ENCODE measurements around the gene ZNF490.
"Not testable (repeated sequence)": the region's sequence is repeated elsewhere in the genome, so short reads cannot be mapped to it uniquely, and the experiment has no call there.

ZNF490 gene

DNA sequence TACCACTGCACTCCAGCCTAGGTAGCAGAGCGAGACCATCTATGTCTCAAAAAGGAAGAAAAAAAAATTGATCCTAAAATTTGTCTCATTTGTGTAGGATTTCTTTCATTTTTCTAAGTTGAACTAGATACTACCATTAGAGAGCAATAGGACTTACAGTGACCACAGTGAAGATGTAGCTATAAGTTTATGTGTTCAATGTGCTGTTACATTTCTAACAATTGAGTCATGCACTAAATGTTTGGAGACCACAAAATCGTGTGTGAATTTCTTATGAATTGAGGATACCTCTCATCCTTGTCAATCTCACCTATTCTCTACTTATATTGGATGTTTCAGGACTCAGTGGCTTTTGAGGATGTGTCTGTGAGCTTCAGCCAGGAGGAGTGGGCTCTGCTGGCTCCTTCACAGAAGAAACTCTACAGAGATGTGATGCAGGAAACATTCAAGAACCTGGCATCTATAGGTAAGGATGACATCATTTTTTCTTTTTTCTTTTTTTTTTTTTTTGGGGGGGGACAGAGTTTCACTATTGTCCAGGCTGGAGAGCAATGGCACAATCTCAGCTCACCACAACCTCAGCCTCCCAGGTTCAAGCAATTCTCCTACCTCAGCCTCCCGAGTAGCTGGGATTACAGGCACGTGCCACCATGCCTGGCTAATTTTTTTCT, 12.9 kb upstream of the ZNF490 start:
- DNase-seq (ENCODE audit: low read depth in 1 of 2, low spot score in 1 of 2), result no peak

DNA sequence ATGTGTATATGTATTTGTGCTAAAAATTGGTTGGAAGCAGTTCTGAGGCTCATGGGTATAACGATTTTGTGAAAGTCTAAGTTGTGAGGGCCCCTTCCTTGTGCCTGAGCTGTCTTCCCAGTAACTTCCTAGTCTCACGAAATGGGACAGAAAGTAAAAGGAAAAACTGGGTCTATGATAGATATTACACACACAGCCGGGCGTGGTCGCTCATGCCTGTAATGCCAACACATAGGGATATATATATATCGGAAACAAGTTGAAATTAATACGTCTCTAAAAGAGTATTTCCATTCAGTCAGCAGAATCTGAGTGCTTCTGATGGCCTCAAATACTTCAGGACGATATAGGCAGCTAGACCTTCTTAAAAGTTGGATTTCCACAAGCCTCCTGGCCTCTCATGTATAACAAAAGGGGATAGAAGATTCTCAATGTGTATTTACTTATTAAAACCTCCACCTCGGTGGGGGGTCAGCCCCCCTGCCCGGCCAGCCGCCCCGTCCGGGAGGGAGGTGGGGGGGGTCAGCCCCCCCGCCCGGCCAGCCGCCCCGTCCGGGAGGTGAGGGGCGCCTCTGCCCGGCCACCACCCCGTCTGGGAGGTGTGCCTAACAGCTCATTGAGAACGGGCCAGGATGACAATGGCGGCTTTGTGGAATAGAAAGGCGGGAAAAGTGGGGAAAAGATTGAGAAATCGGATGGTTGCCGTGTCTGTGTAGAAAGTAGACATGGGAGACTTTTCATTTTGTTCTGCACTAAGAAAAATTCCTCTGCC, 10.8 kb upstream of the ZNF490 start:
- DNase-seq (ENCODE audit: low read depth in 1 of 2, low spot score in 1 of 2), result not testable (repeated sequence)

DNA sequence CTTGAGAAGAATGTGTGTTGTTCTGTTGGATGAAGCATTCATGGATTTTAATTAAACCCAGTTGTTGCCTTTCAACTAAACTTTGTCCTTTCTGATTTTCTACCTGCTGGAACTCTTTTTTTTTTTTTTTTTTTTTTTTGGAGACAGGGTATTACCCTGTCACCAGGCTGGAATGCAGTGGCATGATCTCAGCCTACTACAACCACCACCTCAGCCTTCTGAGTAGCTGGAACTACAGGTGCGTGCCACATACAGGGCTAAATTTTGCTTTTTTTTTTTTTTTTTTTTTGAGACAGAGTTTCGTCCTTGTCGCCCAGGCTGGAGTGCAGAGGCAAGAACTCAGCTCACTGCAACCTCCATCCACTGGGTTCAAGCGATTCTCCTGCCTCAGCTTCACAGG, 7.0 kb upstream of the ZNF490 start:
- DNase-seq (ENCODE audit: low read depth in 1 of 2, low spot score in 1 of 2), result no peak

DNA sequence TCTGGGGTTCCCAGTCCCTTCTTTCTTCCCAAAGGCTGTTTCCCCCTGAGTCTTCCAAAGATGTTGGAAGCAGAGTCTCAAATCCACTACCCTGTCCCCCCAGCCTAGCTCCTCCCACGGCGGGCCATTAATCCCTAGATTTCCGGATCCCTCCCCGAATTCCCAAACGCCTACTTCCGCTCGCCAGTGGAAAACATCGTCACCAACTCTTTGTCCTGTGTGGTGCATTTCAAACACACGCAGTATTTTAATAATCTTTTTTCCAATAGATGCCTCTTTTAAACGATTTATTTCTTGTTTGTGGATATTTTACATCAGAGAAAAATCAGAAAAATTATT, 717 bp upstream of the ZNF490 start:
- no peak for DNase-seq (ENCODE audit: low read depth in 1 of 2, low spot score in 1 of 2)

DNA sequence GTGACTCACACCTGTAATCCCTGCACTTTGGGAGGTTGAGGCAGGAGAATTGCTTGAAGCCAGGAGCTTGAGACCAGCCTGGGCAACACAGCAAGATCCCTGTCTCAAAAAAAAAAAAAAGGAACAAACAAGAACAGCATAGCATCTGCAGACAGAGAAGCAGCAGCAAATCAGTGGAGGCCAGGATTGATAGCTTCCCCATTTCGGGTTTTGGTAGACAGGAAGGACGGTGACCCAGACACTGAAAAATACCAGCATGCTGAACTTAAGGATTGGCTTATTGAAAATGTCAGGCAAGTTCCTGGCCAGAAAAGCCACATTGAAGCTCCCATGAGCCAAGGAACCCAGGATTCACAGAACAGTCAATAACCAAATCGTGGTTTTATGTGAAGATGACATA, 3.0 kb downstream of the ZNF490 start:
- no peak for DNase-seq (ENCODE audit: low read depth in 1 of 2, low spot score in 1 of 2)

DNA sequence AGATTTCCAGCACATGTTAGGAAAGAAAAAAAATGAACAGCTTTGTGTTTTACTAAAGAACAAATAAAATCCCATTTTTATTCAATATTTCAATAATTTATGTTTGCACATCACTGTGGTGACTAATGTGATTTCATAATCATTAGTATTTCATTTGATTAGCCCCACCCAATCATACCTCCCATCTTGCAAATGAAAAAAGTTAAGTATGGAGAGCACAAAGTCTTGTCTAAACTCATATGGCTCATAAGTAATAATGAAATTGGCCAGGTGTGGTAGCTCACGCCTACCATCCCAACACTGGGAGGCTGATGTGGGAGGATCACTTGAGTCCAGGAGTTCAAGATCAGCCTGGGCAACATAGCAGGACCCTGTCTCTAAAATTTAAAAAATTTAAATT, 3.8 kb downstream of the ZNF490 start:
- DNase-seq (ENCODE audit: low read depth in 1 of 2, low spot score in 1 of 2), result no peak

DNA sequence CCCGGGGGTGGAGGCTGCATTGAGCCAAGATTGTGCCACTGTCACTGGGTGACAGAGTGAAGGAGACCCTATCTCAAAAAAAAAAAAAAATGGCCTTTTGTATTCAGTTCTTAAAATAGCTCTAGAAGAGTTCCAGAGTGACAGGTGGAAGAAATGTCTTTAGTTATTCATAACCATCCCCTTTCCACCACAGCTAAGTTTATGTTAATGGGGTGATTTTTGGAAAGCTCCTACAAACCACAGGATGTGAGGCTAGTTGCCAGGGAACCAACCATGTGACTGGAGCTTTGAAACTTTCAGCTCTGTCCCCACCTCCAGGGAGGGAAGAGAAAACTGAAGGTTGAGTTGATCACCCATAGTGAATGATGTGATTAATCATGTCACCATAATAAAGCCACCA, 6.9 kb downstream of the ZNF490 start:
- peak in 1 of 2 donors; percentile 54 for DNase-seq (ENCODE audit: low read depth in 1 of 2, low spot score in 1 of 2)

DNA sequence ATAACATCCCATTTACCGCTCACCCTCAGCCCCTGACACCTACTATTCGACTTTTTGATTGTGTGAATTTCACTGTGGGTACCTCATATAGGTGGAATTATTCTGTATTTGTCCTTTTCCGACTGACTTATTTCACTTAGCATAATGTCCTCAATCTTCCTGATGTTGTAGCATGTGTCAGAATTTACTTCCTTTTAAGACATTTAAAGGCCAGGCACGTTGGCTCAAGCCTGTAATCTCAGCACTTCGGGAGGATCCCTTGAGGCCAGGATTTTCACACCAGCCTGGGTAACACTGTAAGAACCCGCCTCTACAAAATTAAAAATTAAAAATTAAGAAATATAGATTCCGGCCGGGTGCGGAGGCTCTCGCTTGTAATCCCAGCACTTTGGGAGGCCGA, 13.0 kb downstream of the ZNF490 start:
- DNase-seq (ENCODE audit: low read depth in 1 of 2, low spot score in 1 of 2), result no peak

DNA sequence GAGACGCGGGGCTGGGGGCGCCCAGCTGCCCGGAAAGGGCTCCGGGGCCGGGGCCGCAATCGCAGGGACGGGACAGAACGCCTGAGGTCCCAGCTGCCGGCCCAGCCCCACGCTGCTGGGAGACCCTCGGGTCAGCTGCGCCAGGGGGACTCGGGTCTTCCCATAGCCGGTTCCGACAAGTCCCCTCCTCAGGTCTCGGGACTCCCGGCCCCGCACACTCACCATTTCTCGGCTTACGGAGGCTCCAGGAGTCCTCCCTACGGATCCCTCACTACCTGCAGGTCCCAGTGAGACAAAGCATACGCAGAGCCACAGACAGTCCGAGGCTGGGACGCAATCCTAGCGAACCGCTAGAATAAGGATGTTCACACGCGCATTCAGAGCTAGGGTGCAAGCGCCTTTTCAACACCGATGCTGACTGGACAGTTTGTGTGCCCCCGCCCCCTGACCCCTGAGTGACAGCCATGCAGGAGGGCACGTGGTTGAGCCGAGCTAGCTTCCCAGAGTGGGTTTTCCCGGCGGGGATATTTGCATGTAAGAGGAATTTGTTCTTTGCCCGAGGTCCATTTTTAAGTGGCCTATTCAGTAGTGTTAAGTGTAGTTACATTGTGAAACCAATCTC, 13.6 kb downstream of the ZNF490 start:
- DNase-seq (ENCODE audit: low read depth in 1 of 2, low spot score in 1 of 2), result no peak

DNA sequence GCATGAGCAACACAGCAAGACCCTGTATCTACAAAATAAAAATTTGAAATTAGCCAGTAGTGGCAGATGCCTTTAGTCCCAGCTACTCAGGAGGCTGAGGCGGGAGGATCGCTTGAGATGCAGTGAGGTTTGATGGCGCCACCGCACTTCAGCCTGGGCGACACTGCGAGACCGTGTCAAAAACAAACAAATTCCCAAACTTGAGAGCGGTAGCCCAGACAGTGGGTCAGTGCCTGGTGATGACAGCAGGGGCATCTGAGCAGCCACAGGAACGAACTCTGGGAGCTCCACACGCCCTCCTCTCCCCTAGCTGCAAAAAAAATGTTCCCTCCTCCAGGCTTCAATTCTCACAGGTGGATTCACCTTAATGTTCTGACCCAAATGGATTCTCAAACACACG, 14.1 kb downstream of the ZNF490 start:
- no peak for DNase-seq (ENCODE audit: low read depth in 1 of 2, low spot score in 1 of 2)

DNA sequence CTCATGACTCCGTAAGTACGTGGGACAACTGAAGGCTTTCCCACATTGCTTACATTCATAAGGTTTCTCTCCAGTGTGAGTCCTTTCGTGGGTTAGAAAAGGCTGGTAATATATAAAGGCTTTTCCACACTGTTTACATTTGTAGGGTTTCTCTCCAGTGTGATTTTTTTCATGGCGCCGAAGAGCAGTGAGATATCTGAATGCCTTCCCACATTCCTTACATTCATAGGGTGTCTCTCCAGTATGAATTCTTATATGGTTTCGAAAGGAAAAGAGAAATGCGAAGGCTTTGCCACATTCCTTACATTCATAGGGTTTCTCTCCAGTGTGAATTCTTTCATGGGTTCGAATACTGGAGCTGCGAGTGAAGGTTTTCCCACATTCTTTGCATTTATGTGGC, 29.5 kb downstream of the ZNF490 start:
- no peak for DNase-seq (ENCODE audit: low read depth in 1 of 2, low spot score in 1 of 2)

DNA sequence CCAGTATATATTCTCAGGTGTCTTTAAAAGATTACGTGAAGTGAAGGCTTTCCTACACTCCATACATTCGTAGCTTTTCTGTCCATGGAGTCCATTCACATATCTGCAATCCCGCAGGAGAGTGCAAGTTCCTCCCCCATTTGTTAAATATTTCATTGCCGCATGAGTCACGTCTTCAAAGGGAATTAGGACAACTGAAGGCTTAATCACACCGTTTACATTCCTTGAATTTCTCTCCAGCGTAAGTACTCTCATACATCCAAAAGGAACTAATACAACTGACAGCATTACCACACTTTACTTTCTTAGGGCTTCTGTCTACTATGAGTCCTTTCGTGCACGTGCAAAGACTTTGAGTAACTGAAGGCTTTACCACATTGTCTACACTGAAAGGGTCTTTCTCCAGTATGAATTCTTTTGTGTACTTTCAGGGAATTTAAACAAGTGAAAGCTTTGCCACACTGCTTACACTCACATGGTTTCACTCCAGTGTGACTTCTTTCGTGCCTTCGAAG, 30.4 kb downstream of the ZNF490 start:
- DNase-seq (ENCODE audit: low read depth in 1 of 2, low spot score in 1 of 2), result no peak

DNA sequence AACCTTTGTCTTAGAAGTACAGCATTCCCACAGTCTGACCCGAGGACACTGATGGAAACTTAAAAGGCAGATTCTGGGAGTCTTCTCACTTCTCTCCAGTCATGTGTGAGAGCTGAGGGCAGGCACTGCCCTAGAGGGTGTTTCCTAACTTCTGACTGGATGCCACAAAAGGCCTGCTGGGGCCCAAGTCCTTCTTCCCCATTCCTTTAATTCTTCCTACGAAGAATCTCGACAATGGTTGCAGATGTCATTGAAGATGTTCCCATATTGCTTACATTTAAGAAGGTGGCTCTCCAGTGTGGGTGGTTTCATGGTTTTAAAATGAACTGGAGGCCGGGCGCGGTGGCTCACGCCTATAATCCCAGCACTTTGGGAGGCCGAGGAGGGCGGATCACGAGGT, 32.0 kb downstream of the ZNF490 start:
- DNase-seq (ENCODE audit: low read depth in 1 of 2, low spot score in 1 of 2), result no peak

DNA sequence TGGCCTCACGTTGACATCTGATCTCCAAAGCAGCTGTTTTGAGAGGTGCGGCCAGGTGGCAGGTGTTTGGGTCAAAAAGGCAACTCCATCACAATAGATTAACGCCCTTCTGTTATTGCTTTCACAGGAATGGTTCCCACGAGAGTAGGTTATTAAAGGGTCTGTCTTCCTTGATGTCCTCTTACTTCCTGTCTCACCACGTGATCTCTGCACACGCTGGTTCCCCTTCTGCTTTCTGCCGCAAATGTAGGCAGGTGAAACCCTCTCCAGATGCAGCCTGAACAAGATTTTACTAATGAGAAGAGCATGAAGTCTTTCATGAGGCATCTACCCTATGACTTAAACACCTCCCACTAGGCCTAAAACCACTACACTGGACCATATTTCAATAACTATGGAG, 36.6 kb downstream of the ZNF490 start:
- DNase-seq (ENCODE audit: low read depth in 1 of 2, low spot score in 1 of 2), result no peak

DNA sequence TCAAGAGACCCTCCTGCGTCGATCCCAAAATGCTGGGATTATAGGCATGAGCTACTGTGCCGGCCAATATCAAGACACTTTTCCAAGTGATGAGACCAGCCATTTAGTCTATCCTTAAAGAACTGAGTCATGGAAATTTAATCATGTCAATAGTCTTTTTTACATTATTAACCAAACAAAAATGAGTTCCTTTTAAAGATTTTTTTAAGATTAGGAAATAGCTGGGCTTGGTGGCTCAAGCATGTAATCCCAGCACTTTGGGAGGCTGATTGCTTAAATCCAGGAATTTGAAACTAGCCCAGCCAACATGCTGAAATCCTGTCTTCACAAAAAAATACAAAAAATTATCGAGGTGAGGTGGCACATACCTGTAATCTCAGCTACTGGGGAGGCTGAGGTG, 42.7 kb downstream of the ZNF490 start:
- no peak for DNase-seq (ENCODE audit: low read depth in 1 of 2, low spot score in 1 of 2)

DNA sequence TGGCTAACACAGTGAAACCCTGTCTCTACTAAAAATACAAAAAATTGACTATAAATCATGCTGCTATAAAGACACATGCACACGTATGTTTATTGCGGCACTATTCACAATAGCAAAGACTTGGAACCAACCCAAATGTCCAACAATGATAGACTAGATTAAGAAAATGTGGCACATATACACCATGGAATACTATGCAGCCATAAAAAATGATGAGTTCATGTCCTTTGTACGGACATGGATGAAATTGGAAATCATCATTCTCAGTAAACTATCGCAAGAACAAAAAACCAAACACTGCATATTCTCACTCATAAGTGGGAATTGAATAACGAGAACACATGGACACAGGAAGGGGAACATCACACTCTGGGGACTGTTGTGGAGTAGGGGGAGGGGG, 44.2 kb downstream of the ZNF490 start:
- DNase-seq (ENCODE audit: low read depth in 1 of 2, low spot score in 1 of 2), result not testable (repeated sequence)

DNA sequence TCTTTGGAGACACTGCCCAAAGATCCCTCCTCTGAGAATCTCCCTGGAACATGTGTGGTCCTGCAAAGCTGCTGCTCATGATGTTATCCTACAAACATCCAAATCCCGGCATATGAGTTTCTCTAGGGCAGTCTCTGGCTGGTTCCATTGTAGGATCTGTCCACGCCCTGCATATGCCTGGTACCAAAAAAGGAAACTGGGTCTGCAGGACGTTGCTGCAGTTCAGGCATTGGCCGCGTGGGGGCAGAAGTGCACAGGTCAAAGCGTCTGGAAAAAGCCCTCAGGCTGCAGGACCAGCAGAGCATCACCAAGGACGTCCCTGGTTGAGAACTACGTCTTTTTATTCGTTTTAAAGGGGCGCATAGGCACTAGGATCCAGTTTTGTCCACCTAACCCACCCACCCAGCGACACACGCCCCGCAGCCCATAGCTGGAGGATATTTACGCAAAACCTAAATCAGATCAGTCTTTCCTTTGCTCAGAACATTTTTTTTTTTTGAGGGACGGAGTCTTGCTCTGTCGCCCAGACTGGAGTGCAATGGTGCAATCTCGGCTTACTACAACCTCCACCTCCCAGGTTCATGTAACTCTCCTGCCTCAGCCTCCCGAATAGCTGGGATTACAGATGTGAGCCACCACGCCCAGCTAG, 46.5 kb downstream of the ZNF490 start:
- DNase-seq (ENCODE audit: low read depth in 1 of 2, low spot score in 1 of 2), result peak; percentile 89 to 92

DNA sequence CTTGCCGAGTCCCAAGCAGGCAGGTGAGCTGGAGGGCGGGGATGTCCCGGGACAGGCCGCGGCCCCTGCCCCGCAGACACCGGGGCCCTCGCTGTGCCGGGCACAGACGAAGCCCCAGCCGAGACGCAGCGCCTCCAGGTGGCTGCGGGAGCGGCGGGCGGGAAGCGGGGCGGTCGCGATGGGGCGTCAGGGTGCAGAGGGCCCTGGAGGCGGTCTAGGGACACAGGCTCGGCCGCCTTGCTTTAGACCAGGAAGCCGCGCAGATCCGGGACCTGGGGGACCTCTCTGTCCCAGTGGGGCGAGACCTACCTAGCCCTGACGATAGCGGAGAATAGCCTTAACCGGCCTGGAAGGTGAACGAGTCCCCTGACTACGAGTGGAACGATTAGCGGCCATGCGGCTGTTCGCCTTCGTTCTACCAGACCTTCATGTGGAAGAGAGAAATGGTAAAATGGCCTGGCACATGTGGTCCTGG, 55.1 kb downstream of the ZNF490 start:
- DNase-seq (ENCODE audit: low read depth in 1 of 2, low spot score in 1 of 2), result no peak

DNA sequence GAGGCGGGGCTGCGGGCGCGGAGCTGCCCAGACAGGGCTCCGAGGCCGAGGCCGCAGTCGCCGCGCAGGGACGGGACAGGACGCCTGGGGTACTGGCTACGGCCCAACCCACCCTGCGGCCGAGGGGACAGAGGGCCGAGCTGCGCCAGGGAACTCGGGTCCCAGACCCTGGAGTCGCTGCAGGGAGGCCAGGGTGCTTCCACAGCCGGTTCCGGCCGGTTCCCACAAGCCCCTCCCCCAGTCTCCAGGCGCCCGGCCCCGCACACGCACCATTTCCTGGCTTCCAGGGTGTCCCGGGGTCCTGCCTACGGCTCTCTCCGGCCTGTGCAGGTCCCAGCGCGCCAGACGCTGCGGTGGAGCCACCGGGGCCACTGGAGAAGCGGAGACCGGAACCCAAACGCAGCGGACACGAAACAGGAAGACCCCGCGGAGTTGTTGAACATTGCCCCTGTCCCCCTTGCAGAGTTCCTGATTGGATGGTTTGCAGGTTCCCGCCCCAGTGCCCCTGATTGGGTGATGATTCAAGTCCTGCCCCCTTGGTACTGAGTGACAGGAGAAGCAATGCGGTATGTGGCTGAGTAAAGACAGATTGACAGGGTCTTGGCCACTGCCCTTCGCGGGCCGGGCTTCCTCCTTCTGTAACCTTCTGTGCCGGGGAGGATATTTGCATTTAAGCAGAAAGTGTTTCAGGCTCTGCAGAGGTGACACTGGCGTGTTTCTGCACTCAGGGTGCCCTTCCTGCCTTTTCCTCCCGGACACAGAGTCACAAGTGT, 59.4 kb downstream of the ZNF490 start, which contains the start of gene ZNF564:
Gene ZNF564, minus strand, starts transcription at position 423 of the 773 bp plus-strand sequence. Its CDS starts 150 bp downstream, at position 273.
- DNase-seq (ENCODE audit: low read depth in 1 of 2, low spot score in 1 of 2), result peak; percentile 71 to 94

DNA sequence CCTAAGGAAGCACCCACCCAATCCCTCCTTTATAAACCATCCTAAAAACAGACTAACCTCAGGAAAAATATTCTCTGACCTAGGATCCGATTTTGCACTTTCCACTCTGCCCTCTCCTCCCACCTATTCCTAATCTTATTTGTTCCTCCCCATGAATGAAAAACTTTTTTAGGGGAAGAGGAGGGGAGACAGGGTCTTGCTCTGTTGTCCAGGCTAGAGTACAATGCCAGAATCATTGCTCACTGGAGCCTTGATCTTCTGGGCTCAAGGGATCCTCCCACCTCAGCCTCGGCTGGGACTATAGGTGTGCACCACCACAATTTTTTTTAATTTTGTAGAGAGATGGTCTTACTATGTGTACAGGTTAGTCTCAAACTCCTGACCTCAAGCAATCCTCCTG, 63.7 kb downstream of the ZNF490 start:
- no peak for DNase-seq (ENCODE audit: low read depth in 1 of 2, low spot score in 1 of 2)

DNA sequence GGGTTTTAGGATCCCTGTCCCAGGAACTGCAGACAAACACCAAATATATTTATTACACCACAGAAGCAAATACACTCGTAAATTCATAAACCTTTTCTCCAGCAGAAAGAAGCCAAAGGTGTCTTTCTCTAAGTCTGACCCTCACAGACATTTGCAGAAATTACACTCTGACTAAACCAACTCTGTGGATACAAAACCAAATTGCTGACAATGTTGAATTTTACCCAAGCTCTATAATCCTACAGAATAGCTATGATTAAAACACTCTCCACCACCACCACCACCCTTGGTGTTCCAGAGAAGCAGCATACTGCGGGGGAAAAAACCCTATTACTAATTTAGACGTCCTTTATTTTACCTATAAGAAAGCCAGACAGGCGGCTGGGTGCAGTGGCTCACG, 64.5 kb downstream of the ZNF490 start:
- no peak for DNase-seq (ENCODE audit: low read depth in 1 of 2, low spot score in 1 of 2)
